IPS-NIHi11 (cell line): ENCODE data around the gene LMO7.
A peak's percentile ranks its signal among the peaks of the same experiment; 100 is the strongest.
"Not testable (repeated sequence)": the region's sequence is repeated elsewhere in the genome, so short reads cannot be mapped to it uniquely, and the experiment has no call there.

Experiments
- DNase-seq: peaks from one replicate; pipeline ENCODE4 v3.0.0; 2012; ENCODE audit warnings: mixed read lengths, low spot score

The LMO7 gene

DNA sequence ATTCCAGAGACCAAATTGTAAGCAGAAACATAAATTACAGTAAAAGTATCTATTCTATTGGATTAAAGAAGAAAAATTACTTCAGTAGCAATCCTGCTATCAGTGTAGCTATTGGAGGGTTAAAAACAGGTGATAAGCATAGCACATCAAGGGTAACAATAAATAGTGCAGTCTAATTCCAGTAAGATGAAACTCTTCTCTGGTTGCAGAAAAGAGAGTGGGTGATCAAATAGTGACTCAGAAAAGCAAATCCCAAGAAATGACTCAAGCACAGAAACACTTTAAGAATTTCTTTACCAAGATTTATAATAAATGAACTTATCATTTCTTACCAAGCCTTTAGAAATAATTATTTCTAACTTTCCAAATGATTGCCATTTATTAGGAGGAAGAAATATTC is 135.7 kb downstream of the LMO7 start:
- DNase-seq: no peak

DNA sequence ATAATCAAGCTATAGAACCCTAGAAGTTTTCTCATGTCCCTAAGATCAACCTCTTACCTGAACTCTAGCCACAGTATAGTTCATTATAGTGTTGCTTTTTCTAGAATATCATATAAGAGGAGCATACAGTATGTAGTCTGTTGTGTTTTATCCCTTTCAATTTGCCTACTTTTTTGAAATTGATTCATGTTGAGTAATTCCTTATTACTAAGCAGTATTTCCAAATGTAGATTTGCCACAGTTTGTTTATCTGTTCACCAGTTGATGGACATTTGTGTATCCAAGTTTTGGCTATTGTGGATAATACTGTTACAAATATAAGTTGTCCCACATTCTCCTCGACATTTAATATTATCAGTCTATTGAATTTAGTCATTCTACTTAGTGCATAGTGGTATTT is 138.0 kb downstream of the LMO7 start:
- DNase-seq: no peak

DNA sequence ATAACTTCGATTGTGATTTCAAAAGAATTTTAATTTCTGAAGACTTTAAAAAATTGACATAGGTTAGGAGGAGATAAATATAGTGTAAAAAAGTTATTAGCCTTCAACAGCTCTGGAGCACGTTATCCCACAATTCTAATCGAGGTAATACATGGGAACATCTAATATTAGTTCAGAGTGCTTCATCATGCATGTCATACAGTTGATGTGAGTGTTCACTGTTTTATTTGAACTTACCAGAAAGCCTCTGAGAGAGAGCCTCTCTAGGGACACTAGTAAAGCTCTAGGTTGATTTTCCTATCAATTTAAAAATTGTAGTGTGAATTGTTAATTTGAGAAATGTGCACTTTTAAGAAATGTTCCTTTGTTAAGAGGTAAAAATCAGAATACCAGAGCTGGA is 140.4 kb downstream of the LMO7 start:
- DNase-seq: no peak

DNA sequence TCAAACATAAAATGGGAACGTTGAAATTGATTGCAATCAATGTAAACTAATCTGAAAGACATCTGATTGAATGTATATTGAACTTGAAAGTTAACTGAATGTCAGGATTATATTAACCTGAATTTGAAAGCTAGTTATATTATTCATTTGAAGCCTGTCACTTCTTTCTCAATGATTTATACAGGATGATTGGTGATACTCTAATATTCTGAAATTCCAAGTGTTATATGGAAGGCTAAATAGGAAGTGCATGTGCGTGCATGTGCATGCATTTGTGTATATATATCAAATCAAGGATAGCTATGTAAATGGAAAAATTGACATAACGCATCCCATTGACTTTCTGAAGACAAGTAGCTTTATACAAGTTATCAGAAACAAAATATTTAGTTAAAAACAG is 143.3 kb downstream of the LMO7 start:
- DNase-seq: no peak

DNA sequence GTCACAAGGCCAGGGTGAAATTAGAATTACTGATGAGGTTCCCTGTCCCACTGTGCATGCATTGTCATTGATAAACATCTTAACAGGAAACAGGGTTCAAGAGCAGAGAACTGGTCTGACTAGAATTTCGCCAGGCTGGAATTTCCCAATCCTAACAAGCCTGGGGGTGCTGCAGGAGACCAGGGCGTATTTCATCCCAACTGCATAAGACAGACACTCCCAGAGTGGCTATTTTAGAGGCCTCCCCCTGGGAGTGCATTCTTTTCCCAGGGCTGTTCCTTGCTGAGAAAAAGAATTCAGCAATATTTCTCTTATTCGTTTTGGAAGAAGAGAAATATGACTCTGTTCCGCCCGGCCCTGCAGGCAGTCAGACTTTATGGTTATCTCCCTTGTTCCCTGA is 144.0 kb downstream of the LMO7 start:
- not testable (repeated sequence) for DNase-seq

DNA sequence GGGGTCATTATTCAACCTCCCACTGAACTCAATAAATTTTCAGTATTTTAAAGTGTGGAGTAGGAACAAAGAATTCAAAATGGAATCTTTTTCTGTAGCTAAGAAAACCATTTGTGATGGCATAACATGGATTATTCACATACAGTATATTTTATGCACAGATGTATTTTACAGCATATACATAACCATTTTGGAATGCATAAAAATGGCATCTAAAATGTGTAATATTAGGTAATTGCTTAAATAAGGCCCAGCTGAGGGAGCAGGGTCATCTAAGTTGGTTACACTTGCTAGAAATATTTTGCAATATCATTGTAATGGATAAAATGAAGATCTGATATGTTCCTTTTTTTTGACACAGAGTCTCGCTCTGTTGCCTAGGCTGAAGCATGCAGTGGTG is 146.9 kb downstream of the LMO7 start:
- no peak for DNase-seq

DNA sequence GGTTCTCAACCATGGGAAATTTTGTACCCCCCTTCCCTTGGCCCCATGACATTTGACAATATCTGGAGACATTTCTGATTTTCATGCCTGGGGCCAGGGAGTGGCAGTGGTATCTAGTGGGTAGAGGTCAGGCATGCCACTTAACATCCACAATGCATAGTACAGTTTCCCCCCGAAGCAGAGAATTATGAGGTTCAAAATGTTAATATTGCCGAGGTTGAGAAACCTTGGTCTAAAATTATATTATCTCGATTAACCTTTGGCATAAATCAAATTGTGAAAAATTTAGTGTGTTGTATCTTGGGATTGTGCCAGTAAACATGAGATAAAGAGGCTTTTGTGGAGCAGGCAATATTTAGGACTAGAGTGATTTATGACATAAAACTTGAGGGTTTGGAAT is 147.9 kb downstream of the LMO7 start:
- DNase-seq: no peak

DNA sequence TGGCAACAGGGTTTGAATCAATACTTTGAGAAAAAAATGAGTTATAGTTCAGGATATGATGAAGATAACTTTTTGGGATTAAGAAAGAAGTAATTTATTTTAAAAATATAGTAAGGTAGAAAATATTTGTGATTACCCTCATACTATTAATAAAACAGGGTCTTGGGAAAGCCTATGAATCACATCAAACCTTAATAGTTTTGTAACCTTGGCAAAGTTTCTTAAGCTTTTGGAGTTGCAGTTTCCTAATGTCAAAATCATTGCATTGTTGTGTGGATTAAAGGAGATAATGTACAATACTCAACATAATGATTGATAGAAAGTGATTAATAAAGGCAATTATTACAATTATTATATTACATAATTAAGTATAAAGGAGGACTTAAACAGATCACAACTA is 149.0 kb downstream of the LMO7 start:
- no peak for DNase-seq

DNA sequence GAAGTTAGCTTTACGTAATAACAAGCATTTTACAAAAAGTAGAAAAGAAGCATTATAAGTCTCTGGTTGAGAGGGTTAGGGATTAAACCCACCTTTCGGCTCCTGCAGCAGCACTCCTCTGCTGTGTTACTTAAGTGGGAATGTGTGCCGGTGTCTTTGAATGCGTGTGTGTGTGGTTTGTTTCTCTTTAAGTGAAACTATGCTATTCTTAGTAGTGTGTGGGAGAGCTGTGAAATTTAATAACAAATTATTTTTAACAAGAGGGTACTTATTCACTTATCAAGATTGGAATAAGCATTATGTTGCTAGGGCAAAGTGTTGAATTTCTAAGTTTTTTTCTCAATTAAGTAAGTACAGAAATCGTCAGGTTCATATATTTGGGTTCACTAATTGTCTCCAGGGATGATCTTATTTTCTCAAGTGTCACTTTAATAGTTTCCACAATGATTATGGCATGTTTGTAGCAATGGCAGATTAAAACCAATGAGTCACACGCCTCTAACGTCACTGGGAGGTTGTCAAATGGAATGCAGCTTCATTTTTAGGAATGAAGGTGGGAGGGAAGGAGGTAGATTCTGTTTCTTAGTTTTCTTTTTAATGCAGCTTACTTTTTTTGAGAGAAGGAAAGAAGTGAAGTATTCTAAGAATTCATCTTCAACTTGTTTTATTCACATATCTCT is 151.3 kb downstream of the LMO7 start:
- DNase-seq: no peak

DNA sequence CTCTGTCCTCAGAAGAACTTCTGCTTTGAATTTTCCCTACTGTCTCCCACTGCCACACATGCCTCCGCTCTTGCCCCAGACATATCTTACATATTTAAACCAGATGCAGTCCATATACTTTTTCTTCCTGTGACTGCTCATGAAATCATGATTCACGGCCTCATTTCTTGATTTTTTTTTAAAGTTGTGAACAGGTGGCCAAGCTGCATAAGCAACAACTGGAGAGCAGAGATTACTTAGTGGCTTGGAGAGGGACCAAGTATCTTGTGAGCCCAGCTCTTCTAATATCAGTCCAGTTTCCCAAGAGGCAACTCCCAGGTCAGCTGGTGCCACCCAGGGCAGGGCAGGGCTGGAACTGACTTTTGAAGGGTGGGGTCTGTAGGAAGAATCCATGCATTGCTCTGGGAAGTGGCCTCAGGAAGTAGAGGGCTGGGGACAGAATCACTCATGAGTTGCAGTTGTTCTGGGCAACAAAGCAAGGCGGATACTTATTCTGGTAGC is 152.4 kb downstream of the LMO7 start:
- DNase-seq: no peak

DNA sequence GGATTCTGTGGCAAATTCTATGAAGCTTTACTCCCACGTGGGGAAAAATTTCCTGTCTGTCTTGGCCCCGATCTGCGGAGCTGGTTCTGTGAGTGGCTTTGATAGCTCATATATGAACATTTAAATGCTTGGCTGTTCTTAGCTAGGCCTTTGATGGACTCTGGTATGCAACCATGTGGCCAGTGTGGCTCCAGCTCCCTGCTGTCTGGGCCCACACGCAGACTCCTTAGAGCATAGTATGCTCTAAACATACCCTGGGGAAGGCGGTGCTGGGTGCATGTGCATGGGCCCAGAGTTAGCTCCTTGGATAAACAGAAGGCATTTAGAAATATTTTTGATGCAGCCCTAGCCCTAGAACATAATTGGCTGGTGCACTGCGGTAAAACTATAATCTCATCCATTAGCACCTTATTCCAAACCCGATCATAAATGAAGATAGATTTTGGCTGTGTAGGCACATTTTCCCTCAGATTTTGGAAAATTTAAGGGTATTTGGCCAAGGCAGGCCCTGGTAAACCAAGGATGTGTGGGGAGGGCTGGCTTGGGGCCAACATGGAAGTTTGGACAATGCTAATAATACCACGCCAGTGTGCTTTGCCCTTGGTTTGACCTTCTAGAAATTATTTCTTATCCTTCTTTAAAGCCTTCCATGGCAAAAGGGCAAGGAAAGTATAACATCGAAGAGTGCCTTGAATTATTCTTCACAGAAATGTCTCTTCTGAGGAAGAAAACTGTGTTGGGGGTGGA is 153.5 kb downstream of the LMO7 start:
- DNase-seq: no peak

DNA sequence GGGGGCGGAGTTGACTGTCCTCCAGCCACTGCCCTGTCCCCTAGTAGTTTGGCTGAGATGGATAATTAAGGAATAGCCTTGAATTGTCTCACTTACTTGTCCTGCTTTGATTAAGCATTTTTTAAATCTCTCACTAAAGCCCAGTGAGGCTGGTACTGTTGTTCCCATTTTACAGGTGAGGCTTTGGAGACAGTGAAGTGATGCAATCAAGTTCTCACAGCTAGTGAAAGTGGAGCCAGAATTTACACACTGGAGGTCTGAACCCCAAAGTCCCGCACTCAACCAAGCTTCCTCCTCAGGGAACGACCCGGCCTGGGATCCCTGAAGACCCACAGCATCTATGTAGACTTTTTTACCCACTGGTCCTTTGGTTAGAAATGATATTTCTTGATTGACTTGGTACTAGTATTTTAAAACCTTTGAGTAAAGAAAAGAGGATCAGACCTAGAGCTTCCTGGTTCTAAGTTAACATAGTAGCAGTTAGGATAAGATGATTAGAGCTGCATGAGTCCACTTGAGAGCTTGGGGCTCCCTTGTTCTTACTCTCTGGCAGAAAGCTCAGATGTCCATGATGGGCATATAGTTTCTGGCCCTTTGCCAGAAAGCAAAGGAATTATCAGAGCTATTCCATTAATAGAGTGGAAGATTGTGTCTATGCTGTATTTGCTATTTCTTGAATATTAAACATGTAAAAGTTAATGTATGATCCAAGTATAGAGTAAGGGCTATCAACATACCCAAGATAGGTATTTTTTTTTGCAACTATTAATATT is 154.3 kb downstream of the LMO7 start:
- no peak for DNase-seq

DNA sequence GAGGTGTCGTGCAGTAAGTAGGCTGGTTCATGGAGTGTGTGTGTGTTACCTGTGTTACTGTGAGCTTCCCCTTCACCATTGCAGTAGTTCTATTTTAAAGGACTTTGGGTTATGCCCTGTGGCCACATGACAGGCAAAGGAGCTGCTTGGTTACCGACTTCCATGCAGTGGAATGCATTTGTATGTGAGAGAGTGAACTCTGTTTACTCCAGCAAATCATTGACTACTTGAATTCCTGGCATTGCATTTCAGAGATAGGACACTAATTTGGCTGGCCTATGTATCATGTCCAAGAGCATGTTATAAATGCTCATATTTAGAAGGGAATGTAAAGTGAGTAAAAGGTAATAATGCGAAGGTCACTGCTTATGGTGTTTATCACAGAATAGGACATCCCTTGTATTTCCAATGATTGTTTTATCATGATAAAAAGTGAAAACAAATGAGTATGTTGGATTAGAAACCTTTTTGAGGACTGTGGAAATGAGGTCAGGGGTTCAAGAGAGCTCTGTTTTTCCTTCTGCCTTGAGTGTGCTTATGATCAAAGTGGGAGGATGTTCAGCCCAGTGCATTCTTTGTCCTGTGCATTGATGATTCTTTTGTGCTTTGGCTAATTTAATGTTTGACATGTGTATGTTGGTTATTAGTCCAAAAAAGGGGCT is 156.5 kb downstream of the LMO7 start:
- DNase-seq: peak; percentile 15

DNA sequence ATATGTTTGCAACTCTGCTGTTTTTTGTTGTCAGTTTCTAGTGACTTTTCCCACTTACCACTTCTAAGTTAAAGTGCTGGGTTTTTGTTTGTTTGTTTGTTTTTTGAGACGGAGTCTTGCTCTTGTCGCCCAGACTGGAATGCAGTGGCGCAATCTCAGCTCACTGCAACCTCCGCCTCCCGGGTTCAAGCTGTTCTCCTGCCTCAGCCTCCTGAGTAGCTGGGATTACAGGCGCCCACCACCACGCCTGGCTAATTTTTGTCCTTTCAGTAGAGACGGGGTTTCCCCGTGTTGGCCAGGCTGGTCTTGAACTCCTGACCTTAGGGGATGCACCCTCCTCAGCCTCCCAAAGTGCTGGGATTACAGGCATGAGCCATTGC is 157.0 kb downstream of the LMO7 start:
- DNase-seq: not testable (repeated sequence)

DNA sequence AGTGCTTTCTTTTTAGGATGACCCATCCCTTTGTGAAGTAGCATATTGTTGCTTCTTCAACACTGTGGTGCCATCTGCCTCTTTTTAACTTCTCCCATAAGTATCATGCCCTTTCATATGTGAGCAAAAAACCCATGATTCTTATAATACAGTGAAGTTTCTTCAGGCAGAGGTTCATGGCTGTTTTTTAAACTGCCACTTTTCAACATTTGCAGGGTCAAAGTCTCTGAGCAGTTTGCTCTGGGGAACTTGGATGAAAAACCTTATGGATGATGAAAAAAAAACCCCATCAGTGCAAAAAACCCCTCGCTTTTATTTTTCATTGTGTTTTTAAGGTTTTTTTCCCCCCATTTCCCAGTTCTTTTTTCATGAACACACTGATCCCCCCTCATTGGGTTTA is 158.5 kb downstream of the LMO7 start:
- DNase-seq: no peak

DNA sequence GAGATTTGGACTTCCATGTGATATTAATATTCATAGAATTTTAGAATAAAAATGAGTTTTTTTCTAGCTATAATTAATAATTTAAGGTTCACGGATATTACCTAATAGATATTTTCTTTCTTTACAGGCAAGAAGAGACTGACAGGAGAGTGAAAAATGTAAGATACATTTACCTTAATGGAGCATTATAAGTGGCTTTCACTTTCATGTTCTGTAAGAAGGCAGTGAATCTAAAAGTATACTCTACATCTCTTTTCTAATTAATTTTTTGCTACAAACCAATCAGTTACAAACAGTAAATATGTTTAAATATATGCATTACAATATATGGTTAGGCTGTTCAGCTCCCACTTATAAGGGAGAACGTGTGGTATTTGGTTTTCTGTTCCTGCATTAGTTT is 159.1 kb downstream of the LMO7 start:
- DNase-seq: no peak

DNA sequence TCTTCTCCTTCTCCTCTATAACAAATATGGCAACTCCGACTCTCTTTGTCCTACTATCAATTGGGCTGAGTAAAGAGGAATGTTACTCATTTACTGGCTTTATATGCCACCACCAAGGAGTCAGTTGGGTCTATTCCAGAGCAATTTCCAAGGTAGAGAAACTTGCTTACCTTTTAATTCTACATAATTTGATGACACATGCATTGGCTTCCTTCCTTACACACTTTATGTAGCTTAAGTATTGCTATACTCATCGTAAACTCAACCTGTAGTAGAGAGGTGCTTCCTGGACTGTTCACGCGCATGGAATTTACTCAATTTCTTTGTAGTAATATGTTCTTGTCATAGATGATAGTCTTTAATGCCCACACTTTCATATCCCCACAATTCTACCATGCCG is 160.7 kb downstream of the LMO7 start:
- DNase-seq: no peak

DNA sequence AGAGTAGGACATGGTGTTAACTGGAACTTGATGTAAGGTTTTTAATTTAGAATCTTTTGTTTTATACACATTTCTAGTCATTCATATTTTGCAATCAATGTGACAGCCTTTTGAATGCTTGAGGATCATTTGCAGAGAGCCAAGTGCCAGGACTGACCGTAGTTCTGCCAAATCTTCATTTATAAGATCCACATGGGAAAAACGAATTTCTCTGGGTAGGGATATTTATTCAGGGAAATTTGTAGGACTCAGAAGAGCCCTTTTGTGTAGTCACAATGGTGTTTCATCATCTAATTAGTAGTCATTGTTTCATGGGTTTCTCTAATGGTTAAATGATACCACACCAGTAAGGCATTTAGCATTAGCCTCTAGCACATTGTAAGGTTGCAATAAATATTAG is 161.1 kb downstream of the LMO7 start:
- DNase-seq: no peak

DNA sequence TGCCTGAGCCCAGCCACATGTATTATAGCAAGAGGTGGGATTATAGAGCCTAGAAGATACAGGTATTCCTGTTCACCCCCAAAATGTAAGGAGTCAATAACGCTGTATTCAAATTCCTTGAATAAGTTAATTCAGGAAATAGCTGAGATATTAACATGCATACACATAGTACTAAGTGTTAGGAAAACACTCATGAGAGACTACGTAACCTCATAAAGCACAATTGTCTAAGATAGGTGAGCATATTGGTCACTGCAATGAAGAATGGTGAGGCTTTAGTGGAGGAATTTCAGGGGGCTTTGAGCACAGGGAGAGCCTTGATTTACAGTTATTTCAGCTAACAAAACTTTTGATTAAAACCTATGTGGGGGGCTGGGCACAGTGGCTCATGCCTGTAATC is 161.6 kb downstream of the LMO7 start:
- no peak for DNase-seq

DNA sequence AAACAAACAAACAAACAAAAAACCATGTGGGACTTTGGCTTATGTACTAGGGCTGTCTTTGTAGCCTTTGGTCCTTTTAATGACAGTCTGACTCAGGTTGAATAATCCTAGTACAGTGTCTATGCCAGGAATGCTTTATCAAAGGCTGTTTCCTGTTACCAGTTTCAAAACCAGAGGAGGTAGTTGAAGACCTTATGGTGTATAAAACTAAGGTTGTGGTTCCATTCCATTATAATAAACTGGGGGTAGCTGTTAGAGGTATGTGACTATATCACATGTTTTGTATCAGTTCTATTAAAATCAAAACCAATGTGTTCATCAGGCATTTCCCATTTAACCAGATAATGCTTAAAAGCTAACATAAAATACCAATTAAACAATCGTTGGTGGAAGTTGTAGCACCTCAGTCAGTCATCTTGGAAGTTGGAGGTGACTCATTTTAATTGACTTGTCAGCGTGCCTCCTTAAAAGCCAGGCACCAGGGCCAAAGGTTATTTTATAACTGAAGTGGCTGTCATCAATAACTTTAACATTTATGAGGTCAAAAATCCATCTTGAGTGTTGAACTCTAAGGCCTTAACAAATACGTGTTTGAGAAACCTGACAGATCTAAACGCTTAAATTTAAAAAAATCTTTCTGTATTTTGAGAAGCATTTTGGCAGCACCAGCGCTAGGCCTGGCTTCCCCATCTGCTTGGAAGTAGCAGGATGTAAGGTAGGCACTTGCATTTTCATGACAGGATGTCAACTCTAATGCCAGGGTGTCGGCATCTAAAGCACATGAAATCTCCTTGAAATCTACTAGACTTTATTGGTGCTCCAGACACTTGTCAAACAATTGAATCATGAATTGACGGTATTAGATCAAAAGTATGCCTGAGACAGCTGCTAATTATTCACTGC is 162.5 kb downstream of the LMO7 start:
- no peak for DNase-seq

DNA sequence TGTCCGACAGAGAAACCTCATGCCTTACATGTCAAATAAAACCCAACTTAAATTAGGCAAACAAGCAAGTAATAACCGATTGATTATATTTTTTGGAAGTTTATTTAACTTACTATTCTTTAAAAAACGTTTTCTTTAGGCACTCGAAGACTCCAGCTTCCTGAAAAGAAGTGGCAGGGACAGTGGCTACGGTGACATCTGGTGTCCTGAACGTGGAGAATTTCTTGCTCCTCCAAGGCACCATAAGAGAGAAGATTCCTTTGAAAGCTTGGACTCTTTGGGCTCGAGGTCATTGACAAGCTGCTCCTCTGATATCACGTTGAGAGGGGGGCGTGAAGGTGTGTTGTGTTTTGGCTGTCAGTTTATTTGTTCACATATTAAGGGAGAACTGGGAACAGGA is 164.4 kb downstream of the LMO7 start:
- DNase-seq: no peak
